ENCODE data around the gene TAF1A. TPM values are rescaled to one million over a fixed set of nuclear protein-coding genes. Genes with fewer than 3 reads are reported as not detected.

TAF1A gene
- polyA plus RNA-seq, 3 donors, result 14.6 to 16.1 (median 15.6) TPM

- DNase-seq (ENCODE audit: low read depth in 3 of 3, low spot score in 2 of 3), result no peak
Observed at GRCh38 chr1:222540598-222540995, 49.1 kb downstream of the TAF1A start.

GRCh38 chr1:222539951-222540597 is 49.7 kb downstream of the TAF1A start:
- no peak for DNase-seq (ENCODE audit: low read depth in 3 of 3, low spot score in 2 of 3)

GRCh38 chr1:222535455-222535854 is 54.3 kb downstream of the TAF1A start:
- DNase-seq (ENCODE audit: low read depth in 3 of 3, low spot score in 2 of 3), result no peak

- DNase-seq (ENCODE audit: low read depth in 3 of 3, low spot score in 2 of 3), result no peak
Observed at GRCh38 chr1:222530852-222531251, 58.9 kb downstream of the TAF1A start.

- no peak for DNase-seq (ENCODE audit: low read depth in 3 of 3, low spot score in 2 of 3)
Observed at GRCh38 chr1:222529916-222530315, 59.8 kb downstream of the TAF1A start.

- DNase-seq (ENCODE audit: low read depth in 3 of 3, low spot score in 2 of 3), result no peak
Observed at GRCh38 chr1:222529181-222529580, 60.6 kb downstream of the TAF1A start.

GRCh38 chr1:222525951-222526350 is 63.8 kb downstream of the TAF1A start:
- DNase-seq (ENCODE audit: low read depth in 3 of 3, low spot score in 2 of 3), result no peak

GRCh38 chr1:222523852-222524251 is 65.9 kb downstream of the TAF1A start:
- DNase-seq (ENCODE audit: low read depth in 3 of 3, low spot score in 2 of 3), result no peak

- no peak for DNase-seq (ENCODE audit: low read depth in 3 of 3, low spot score in 2 of 3)
Observed at GRCh38 chr1:222522105-222522915, 67.4 kb downstream of the TAF1A start.

- DNase-seq (ENCODE audit: low read depth in 3 of 3, low spot score in 2 of 3), result peak in 2 of 3 donors; percentile 21 to 40
Observed at GRCh38 chr1:222521299-222522104, 68.2 kb downstream of the TAF1A start.

Other genes with a start within 250 kb of the TAF1A start
- gene HHIPL2, start 41.8 kb downstream of the TAF1A start, polyA plus RNA-seq (ENCODE audit: insufficient read length in 3 of 3), result under 1 TPM; 0.71 to 0.94 (median 0.71) TPM
- gene MIA3, start 28.2 kb upstream of the TAF1A start, polyA plus RNA-seq (ENCODE audit: insufficient read length in 3 of 3), result 10 to 100 TPM; 65.7 to 78.4 (median 68.8) TPM
- 10 to 100 TPM; 73.9 to 76.5 (median 75.0) TPM for gene AIDA, start 122.6 kb upstream of the TAF1A start, polyA plus RNA-seq (ENCODE audit: insufficient read length in 3 of 3)
- 10 to 100 TPM; 41.6 to 47.6 (median 45.2) TPM for gene BROX, start 122.6 kb upstream of the TAF1A start, polyA plus RNA-seq (ENCODE audit: insufficient read length in 3 of 3)
- under 1 TPM in 1 of 3 donors, not detected in 2; 0.10 TPM for gene FAM177B, start 147.3 kb upstream of the TAF1A start, polyA plus RNA-seq (ENCODE audit: insufficient read length in 3 of 3)
- 10 to 100 TPM; 14.6 to 15.7 (median 14.7) TPM for gene DISP1, start 225.1 kb upstream of the TAF1A start, polyA plus RNA-seq (ENCODE audit: insufficient read length in 3 of 3)

Measured in right renal cortex interstitium (tissue), 3 donors.